Fibroblast of the aortic adventitia (primary cell): Measurements from ENCODE around the gene SEZ6L2. TPM values are rescaled to one million over a fixed set of nuclear protein-coding genes. Genes with fewer than 3 reads are reported as not detected.
A peak's percentile ranks its signal among the peaks of the same experiment; 100 is the strongest.
"Not testable (repeated sequence)": the region's sequence is repeated elsewhere in the genome, so short reads cannot be mapped to it uniquely, and the experiment has no call there.

Experiments
- DNase-seq: peaks from one replicate; pipeline ENCODE4 v3.0.0-alpha.2; 2010; ENCODE audit warnings: low read depth
- H3K4me3 ChIP-seq: 2 replicates; pipeline ENCODE4 v1.5.1; 2011; ENCODE audit warnings: low read depth, mild to moderate bottlenecking, control low read depth, low read length, moderate library complexity
- total RNA-seq: library from RNA; depleted of rRNA; stranded (reverse); fragments of >200 nt; gene quantifications from 2 replicates; pipeline ENCODE4 v1.2.3, GENCODE V29; 2012; ENCODE audit warnings: low replicate concordance
- TF ChIP-seq, protein P1 (sequence below): IDR thresholded peaks from 2 replicates; pipeline ENCODE4 v1.5.1; 2011; ENCODE audit warnings: mild to moderate bottlenecking, low read length, control low read depth, inconsistent platforms; ENCODE audit not compliant: insufficient read depth

The SEZ6L2 gene
- total RNA-seq: 1.4 and 12.3 TPM in 2 replicates

GRCh38 chr16:29899516-29900101 lies at the start of gene SEZ6L2:
Gene SEZ6L2, minus strand, starts transcription at chr16:29899550. Its CDS starts 531 bp downstream, at chr16:29899019.
- peak; percentile 84 for DNase-seq
- TF ChIP-seq, protein P1, sequence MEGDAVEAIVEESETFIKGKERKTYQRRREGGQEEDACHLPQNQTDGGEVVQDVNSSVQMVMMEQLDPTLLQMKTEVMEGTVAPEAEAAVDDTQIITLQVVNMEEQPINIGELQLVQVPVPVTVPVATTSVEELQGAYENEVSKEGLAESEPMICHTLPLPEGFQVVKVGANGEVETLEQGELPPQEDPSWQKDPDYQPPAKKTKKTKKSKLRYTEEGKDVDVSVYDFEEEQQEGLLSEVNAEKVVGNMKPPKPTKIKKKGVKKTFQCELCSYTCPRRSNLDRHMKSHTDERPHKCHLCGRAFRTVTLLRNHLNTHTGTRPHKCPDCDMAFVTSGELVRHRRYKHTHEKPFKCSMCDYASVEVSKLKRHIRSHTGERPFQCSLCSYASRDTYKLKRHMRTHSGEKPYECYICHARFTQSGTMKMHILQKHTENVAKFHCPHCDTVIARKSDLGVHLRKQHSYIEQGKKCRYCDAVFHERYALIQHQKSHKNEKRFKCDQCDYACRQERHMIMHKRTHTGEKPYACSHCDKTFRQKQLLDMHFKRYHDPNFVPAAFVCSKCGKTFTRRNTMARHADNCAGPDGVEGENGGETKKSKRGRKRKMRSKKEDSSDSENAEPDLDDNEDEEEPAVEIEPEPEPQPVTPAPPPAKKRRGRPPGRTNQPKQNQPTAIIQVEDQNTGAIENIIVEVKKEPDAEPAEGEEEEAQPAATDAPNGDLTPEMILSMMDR: peak; percentile 51
- peak within 1 kb of the TSS; percentile 76 for H3K4me3 ChIP-seq

- no peak for DNase-seq
- TF ChIP-seq, protein P1: no peak
- H3K4me3 ChIP-seq: no peak overlapping the region
Measured at GRCh38 chr16:29947897-29948296, 48.5 kb upstream of the SEZ6L2 start.

GRCh38 chr16:29943846-29944799 lies 44.8 kb upstream of the SEZ6L2 start:
- TF ChIP-seq, protein P1: peak; percentile 49
- DNase-seq: peak; percentile 98
- H3K4me3 ChIP-seq: peak overlapping the region; percentile 19

DNA sequence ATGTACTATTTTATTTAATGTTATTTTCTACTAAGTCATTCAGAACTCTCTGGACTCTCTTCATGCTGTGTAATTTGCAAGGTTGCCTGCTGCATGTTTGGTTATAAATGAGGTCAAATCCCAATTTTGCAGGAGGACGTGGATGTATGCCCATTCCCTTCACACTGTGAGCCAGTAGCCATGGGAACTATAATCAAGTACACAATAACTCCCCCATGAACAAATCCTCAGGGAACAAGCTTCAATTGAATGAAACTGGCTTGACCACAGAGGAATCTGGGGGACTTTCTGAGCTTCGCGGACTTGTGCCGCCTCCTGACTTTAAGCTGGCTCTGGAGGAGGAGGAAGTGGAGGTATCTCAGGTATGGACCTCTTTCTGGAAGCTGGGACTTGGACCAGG lies 41.3 kb upstream of the SEZ6L2 start:
- TF ChIP-seq, protein P1: no peak
- H3K4me3 ChIP-seq: no peak overlapping the region
- no peak for DNase-seq

- not testable (repeated sequence) for H3K4me3 ChIP-seq
Measured at GRCh38 chr16:29931750-29932149, 32.4 kb upstream of the SEZ6L2 start.

DNA sequence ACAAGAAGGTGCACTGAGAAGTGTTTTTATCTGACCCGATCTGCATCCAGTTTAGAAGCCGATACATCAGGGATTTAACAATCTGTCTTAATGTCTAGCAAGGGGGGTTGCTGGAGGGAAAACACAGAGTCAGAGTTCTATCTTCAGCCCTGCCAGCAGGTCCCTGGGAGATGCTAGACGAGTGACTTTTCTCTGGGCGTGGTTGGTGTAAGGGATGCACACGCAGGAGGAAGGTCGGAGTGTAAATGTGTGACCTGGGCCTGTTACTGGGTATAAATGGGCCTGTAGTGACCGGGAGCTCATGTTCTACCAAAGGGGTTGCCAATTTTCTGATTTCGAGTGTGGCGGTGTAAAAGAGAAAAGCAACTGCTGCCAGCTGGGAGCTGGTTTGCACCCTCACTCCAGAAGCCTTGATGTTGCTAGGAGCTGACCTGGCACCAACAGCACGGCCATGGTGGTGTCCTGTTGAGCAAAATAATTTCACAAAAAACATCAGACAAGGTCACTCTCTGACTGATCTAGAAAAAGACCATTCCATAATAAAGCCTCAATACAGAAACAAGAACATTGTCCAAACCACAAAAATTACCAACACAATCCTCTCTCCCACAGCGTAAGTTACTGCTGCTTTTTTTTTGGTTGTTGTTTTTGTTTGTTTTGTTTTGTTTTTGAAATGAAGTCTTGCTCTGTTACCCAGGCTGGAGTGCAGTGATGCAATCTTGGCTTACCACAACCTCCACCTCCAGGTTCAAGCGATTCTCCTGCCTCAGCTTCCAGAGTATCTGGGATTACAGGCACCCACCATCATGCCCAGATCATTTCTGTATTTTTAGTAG lies 27.9 kb upstream of the SEZ6L2 start:
- H3K4me3 ChIP-seq: peak overlapping the region; percentile 95
- TF ChIP-seq, protein P1: no peak
- DNase-seq: no peak

More at GRCh38 chr16:29931750-29932149, 32.4 kb upstream of the SEZ6L2 start:
- DNase-seq: not testable (repeated sequence)

GRCh38 chr16:29926711-29927052 lies 27.3 kb upstream of the SEZ6L2 start:
- H3K4me3 ChIP-seq: peak overlapping the region; percentile 95
- TF ChIP-seq, protein P1: no peak
- DNase-seq: no peak
